Measurements from ENCODE around the gene RCAN3. TPM values are rescaled to one million over a fixed set of nuclear protein-coding genes. Genes with fewer than 3 reads are reported as not detected.
"Not testable (repeated sequence)": the region's sequence is repeated elsewhere in the genome, so short reads cannot be mapped to it uniquely, and the experiment has no call there.

Gene RCAN3
- total RNA-seq, 2 donors from 2014 or later, result 12.6 to 15.1 TPM

- no peaks in the 10 kb centered on the region for H3K4me1 ChIP-seq
- no peaks in the 10 kb centered on the region for H3K36me3 ChIP-seq
- H3K27me3 ChIP-seq, result no peaks in the 10 kb centered on the region
- H3K27ac ChIP-seq, result no peak overlapping the region
- no peak overlapping the region for H3K9ac ChIP-seq (ENCODE audit: low read depth in 2 of 2, low read length in 2 of 2)
- intact Hi-C loops (cut with DNase I), result no loop called here
- H3K4me3 ChIP-seq, result no peak overlapping the region
- peak; percentile 37 for DNase-seq
- H3K9me3 ChIP-seq, result no peaks in the 10 kb centered on the region
- TF ChIP-seq CTCF (IDR thresholded peaks at IDR 0.05), result peak; percentile 45
These were observed 24.4 kb downstream of the RCAN3 start for GRCh38 chr1:24526940-24527542.

- no peak overlapping the region for H3K9ac ChIP-seq (ENCODE audit: low read depth in 2 of 2, low read length in 2 of 2)
- H3K4me1 ChIP-seq, result no peaks in the 10 kb centered on the region
- no peaks in the 10 kb centered on the region for H3K36me3 ChIP-seq
- no peak overlapping the region for H3K27ac ChIP-seq
- no peaks in the 10 kb centered on the region for H3K9me3 ChIP-seq
- no peak for TF ChIP-seq CTCF (IDR thresholded peaks at IDR 0.05)
- intact Hi-C loops (cut with DNase I), result no loop called here
- no peaks in the 10 kb centered on the region for H3K27me3 ChIP-seq
- no peak overlapping the region for H3K4me3 ChIP-seq
- DNase-seq, result no peak
These were observed 26.1 kb downstream of the RCAN3 start for GRCh38 chr1:24528744-24529143.

- H3K36me3 ChIP-seq; H3K27me3 ChIP-seq; H3K9ac ChIP-seq (ENCODE audit: low read depth in 2 of 2, low read length in 2 of 2); H3K4me3 ChIP-seq; H3K27ac ChIP-seq; intact Hi-C loops (cut with DNase I); H3K9me3 ChIP-seq; H3K4me1 ChIP-seq; DNase-seq: not testable (repeated sequence)
These were observed 26.7 kb downstream of the RCAN3 start for GRCh38 chr1:24529292-24529691.

- Histone ChIP-seq H3K4me1 (no peaks in the 10 kb centered on the region), H3K4me3 (no peak overlapping the region)
- no peak for DNase-seq
These were observed 32.4 kb downstream of the RCAN3 start for GRCh38 chr1:24535021-24535424.

GRCh38 chr1:24535778-24536177, 33.1 kb downstream of the RCAN3 start:
- H3K4me1 ChIP-seq, result no peaks in the 10 kb centered on the region
- no peak overlapping the region for H3K9ac ChIP-seq (ENCODE audit: low read depth in 2 of 2, low read length in 2 of 2)
- TF ChIP-seq CTCF (IDR thresholded peaks at IDR 0.05), result no peak
- DNase-seq, result no peak
- no peaks in the 10 kb centered on the region for H3K27me3 ChIP-seq
- H3K9me3 ChIP-seq, result no peaks in the 10 kb centered on the region
- peak overlapping the region; percentile 67 for H3K27ac ChIP-seq
- no peaks in the 10 kb centered on the region for H3K36me3 ChIP-seq
- no peak overlapping the region for H3K4me3 ChIP-seq
- intact Hi-C loops (cut with DNase I), result no loop called here

More at GRCh38 chr1:24535021-24535424, 32.4 kb downstream of the RCAN3 start:
- no peak for TF ChIP-seq CTCF (IDR thresholded peaks at IDR 0.05)
- Histone ChIP-seq H3K27me3 (no peaks in the 10 kb centered on the region), H3K9me3 (no peaks in the 10 kb centered on the region), H3K36me3 (no peaks in the 10 kb centered on the region), H3K27ac (peak overlapping the region; percentile 67), H3K9ac (ENCODE audit: low read depth in 2 of 2, low read length in 2 of 2) (peak overlapping the region in 1 of 2 donors; percentile 26)
- intact Hi-C loops (cut with DNase I), result no loop called here

GRCh38 chr1:24536391-24536840, 33.8 kb downstream of the RCAN3 start:
- intact Hi-C loops (cut with DNase I), result no loop called here

More at GRCh38 chr1:24536391-24536840, 33.8 kb downstream of the RCAN3 start:
- peaks cover under 1% of the 10 kb centered on the region for H3K4me1 ChIP-seq
- no peak overlapping the region for H3K4me3 ChIP-seq
- no peaks in the 10 kb centered on the region for H3K36me3 ChIP-seq
- no peak for TF ChIP-seq CTCF (IDR thresholded peaks at IDR 0.05)
- H3K27ac ChIP-seq, result peak overlapping the region; percentile 67
- peak overlapping the region in 1 of 2 donors; percentile 59 for H3K9ac ChIP-seq (ENCODE audit: low read depth in 2 of 2, low read length in 2 of 2)
- no peaks in the 10 kb centered on the region for H3K27me3 ChIP-seq
- peak; percentile 60 for DNase-seq
- H3K9me3 ChIP-seq, result no peaks in the 10 kb centered on the region

All from colonic mucosa (tissue), 4 donors.